GM21526 (cell line): ENCODE measurements around the gene LENG9.

Experiments
- ATAC-seq: cut with Tn5 transposase; IDR thresholded peaks from one replicate; pipeline ENCODE4 v1.9.1; 2021; ENCODE audit warnings: moderate library complexity; ENCODE audit not compliant: unreplicated experiment, low FRiP score

LENG9 gene

GRCh38 chr19:54425382-54425723 is 38.2 kb downstream of the LENG9 start:
- ATAC-seq: no peak

DNA sequence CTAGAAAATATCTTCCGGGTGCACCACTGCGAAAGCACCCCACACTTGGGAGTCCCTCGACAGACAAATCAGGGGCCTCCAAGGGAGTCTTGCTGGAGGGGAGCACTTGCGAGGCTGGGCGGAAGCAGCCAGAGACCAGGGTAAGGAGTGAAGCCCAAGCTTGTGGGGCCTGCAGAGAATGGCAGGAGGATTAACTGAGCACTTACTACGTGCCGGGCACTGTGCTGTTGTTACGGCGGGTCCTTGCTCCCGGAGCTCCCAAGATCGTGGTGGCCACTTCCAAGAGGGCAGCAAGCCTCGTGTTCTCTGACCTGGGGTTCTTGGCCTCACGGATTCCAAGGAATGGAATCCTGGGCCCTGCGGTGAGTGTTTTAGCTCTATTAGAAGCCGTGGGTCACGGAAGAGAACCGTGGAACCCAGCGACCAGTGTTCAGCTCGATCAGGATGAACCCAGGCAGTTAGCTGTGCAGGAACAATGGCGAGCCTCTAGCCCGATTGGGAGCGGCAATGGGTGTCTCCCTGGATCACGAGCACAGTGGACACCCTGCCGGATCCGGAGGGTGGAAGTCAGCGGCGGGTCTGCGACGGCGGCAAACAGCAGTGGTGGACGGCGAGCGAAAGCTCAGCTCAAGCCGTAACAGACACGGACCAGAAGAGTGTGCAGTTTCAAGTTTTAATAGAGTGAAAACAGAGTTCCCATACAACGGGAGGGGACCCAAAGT is 38.8 kb downstream of the LENG9 start:
- ATAC-seq: no peak

- no peak for ATAC-seq
Observed at GRCh38 chr19:54424201-54424600, 39.4 kb downstream of the LENG9 start.

DNA sequence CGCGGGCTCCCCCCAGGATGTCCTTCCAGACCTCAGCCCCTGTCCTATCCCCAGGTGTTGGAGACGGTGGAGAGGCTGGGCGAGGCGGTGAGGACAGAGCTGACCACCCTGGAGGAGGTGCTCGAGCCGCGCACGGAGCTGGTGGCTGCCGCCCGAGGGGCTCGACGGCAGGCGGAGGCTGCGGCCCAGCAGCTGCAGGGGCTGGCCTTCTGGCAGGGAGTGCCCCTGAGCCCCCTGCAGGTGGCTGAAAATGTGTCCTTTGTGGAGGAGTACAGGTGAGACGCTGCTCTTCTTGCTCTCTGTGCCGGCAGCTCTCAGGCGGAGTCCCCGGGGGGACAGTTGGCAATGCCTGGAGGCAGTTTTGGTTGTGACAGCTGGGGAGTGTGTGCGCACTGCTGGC is 41.4 kb downstream of the LENG9 start:
- ATAC-seq: no peak

- no peak for ATAC-seq
Observed at GRCh38 chr19:54421521-54421920, 42.1 kb downstream of the LENG9 start.

- no peak for ATAC-seq
Observed at GRCh38 chr19:54421169-54421516, 42.4 kb downstream of the LENG9 start.

GRCh38 chr19:54420383-54421168 is 43.0 kb downstream of the LENG9 start:
- ATAC-seq: no peak

- ATAC-seq: no peak
Observed at GRCh38 chr19:54420068-54420382, 43.6 kb downstream of the LENG9 start.

- ATAC-seq: no peak
Observed at GRCh38 chr19:54418930-54419800, 44.4 kb downstream of the LENG9 start.

DNA sequence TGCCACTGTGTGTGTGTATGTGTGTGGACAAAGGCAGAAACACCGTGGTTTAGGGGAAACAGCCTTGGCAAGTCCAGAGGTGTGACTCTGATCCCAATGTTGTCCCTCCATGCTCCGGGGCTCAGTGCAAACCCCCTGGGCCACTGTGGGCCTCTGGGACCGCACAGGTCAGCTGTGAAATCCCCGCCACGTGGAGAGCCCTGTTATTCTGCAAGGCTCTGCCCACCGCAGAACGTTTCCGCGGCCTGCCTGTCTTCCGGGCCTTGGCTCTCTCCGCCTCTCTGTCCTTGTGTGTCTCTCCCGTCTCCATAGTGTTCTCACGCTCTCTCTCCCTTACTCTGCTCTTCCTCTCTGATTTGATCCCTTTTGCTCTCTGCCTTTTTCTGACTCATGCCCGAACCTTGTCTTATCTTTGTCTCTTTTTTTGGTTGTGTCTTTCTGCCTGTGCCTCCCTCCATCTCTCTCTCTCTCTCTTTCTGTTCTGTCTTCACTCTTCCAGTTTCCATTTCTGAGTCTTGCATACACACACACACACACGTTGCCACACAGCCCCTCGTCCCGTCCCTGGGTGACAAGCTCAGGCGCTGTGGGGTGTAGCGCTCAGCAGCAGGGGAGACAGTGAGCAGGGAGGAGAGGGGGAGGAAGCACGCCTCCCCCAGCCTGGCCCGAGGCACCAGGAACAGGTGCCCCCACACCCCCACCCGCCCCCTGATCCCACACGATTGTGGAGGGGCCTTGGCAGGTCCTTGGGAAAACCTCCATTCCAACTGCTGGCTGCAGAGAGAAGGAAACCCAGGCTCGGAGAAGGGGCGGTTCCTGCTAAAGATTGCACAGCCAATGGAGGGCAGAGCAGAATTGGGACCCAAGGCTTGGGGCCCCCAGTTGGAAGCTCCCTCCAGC is 45.3 kb downstream of the LENG9 start:
- no peak for ATAC-seq

- ATAC-seq: no peak
Observed at GRCh38 chr19:54416695-54417491, 46.7 kb downstream of the LENG9 start.

GRCh38 chr19:54415901-54416673 is 47.5 kb downstream of the LENG9 start:
- ATAC-seq: no peak

GRCh38 chr19:54415208-54415900 is 48.2 kb downstream of the LENG9 start, which contains the start of gene TTYH1:
TTYH1 (plus strand) TSS chr19:54415464; CDS start chr19:54415553, 89 bp downstream.
- no peak for ATAC-seq

- no peak for ATAC-seq
Observed at GRCh38 chr19:54414156-54414555, 49.4 kb downstream of the LENG9 start.

DNA sequence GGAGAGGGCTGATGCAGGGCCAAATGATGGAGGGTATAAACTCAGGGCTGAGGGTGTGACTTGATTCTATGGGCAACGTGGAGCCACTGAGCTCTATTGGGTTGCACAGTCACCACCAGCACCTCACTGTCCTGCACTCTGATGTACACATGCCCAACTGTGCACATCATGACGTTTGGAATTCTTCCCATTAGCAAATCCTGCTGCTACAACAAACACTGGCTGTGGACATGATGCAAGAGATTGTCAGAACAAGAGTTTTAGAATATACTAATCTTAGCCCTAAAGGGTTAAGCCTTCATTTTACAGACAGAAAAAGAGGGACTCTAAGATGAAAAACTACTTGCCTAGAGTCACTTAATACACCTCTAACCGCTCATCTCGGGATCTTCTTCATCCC is 50.7 kb downstream of the LENG9 start:
- ATAC-seq: no peak
